Pulmonary artery endothelial cell (primary cell): ENCODE data around the gene PTH2R. TPM values are rescaled to one million over a fixed set of nuclear protein-coding genes. Genes with fewer than 3 reads are reported as not detected.

Source experiments
- DNase-seq: peaks from one replicate; pipeline ENCODE4 v3.0.0-alpha.2; 2011; ENCODE audit warnings: low read depth, low spot score
- total RNA-seq: library from RNA; depleted of rRNA; stranded (reverse); fragments of >200 nt; gene quantifications from 2 replicates; pipeline ENCODE4 v1.2.3, GENCODE V29; 2014

The PTH2R gene
- total RNA-seq, 1 donor from 2014 or later, result not detected

DNA sequence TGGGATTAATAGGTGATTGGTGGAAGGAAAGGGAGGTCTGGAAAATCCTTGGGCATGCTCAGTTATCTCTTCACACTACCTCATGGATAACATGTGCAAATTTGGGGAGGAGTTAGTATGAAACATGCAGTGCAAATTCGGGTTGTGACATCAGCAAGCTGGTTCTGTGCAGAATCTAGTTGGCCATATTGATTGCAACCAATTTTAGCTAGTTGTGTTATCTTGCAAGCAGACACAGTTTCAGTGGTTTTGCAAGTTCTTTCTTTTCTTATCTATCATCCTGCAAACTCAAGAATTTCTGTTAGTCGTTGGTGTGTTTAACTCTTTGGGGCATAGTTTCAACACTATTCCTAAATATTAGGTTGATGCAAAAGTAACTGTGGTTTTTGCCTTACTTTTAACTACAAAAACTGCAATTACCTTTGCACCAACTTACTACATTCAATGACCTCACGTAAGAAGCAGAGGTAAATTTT, 135.4 kb downstream of the PTH2R start:
- DNase-seq, result no peak

DNA sequence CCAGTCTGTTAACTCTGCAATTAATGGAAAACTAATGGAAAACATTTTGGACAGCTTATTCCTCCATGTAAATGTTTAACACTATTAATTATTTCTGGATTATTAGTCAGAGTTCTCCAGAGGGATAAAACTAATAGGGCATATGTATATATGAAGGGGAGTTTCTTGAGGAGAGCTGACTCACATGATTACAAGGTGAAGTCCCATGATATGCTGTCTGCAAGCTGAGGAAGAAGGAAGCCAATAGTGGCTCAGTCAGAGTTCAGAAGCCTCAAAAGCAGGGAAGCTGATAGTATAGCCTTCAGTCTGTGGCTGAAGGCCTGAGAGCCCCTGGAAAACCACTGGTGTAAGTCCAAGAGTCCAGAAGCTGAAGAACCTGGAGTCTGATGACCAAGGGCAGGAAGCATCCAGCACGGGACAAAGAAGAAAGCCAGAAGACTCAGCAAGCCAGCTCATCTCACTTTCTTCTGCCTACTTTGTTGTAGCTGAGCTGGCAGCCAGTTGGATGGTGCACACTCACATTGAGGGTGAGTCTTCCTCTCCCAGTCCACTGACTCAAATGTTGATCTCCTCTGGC, 136.0 kb downstream of the PTH2R start:
- DNase-seq, result no peak

Other genes with a start within 250 kb of the PTH2R start
- not detected in 2 replicates for gene CRYGA, start 243.2 kb upstream of the PTH2R start, total RNA-seq
- gene C2orf80, start 216.8 kb upstream of the PTH2R start, total RNA-seq, result not detected in 2 replicates
- gene IDH1, start 151.7 kb upstream of the PTH2R start, total RNA-seq, result 111 and 190 TPM in 2 replicates
- 23.4 and 31.8 TPM in 2 replicates for gene PIKFYVE, start 140.5 kb upstream of the PTH2R start, total RNA-seq